ENCODE results near the gene TRMT44.

DNA sequence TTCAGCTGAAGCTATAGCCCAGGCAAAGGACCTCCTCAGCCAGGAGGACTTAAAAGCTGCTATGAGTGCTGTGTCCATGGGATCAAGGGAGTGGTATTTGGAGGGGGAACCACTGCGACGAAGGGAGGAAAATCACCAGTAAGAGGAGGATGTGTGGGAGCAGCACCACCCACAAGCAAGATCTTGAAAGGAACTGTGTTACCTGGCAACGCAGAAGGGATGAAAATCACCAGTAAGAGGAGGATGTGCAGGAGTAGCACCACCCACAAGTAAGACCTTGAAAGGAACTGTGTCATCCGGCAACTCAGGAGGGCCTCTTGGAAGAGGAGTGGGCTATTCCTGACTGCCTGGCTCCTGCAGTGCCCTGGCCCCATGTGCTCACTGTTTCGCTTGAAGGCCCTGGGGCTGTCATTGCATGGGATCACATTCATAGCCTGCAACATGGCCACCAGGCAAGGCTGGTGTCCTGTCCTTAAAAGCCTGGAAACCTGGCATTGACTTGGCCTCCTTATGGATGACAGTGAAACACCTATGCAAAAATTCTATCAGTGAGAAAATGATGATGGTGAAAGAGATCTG is 48.3 kb downstream of the TRMT44 start:
- TF ChIP-seq, protein P1, sequence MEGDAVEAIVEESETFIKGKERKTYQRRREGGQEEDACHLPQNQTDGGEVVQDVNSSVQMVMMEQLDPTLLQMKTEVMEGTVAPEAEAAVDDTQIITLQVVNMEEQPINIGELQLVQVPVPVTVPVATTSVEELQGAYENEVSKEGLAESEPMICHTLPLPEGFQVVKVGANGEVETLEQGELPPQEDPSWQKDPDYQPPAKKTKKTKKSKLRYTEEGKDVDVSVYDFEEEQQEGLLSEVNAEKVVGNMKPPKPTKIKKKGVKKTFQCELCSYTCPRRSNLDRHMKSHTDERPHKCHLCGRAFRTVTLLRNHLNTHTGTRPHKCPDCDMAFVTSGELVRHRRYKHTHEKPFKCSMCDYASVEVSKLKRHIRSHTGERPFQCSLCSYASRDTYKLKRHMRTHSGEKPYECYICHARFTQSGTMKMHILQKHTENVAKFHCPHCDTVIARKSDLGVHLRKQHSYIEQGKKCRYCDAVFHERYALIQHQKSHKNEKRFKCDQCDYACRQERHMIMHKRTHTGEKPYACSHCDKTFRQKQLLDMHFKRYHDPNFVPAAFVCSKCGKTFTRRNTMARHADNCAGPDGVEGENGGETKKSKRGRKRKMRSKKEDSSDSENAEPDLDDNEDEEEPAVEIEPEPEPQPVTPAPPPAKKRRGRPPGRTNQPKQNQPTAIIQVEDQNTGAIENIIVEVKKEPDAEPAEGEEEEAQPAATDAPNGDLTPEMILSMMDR (IDR thresholded peaks at IDR 0.05), result no peak
- no peak for TF ChIP-seq POLR2A (IDR thresholded peaks at IDR 0.05)
